LNCaP clone FGC (cell line): ENCODE results near the gene UBE2M.
A peak's percentile ranks its signal among the peaks of the same experiment; 100 is the strongest.
"Not testable (repeated sequence)": the region's sequence is repeated elsewhere in the genome, so short reads cannot be mapped to it uniquely, and the experiment has no call there.

Source experiments
- DNase-seq: peaks from one replicate; pipeline ENCODE4 v3.0.0-alpha.2; 2011; ENCODE audit warnings: low read depth
- H3K4me3 ChIP-seq: 2 replicates; pipeline ENCODE4 v1.5.1; 2011; ENCODE audit warnings: mild to moderate bottlenecking, low read depth, low read length, control low read depth
- TF ChIP-seq, protein P1 (sequence below): IDR thresholded peaks from 2 replicates; pipeline ENCODE4 v1.5.1; 2012; ENCODE audit warnings: mild to moderate bottlenecking; ENCODE audit not compliant: control insufficient read depth, insufficient read depth; ENCODE audit errors: extremely low read depth

Gene UBE2M

DNA sequence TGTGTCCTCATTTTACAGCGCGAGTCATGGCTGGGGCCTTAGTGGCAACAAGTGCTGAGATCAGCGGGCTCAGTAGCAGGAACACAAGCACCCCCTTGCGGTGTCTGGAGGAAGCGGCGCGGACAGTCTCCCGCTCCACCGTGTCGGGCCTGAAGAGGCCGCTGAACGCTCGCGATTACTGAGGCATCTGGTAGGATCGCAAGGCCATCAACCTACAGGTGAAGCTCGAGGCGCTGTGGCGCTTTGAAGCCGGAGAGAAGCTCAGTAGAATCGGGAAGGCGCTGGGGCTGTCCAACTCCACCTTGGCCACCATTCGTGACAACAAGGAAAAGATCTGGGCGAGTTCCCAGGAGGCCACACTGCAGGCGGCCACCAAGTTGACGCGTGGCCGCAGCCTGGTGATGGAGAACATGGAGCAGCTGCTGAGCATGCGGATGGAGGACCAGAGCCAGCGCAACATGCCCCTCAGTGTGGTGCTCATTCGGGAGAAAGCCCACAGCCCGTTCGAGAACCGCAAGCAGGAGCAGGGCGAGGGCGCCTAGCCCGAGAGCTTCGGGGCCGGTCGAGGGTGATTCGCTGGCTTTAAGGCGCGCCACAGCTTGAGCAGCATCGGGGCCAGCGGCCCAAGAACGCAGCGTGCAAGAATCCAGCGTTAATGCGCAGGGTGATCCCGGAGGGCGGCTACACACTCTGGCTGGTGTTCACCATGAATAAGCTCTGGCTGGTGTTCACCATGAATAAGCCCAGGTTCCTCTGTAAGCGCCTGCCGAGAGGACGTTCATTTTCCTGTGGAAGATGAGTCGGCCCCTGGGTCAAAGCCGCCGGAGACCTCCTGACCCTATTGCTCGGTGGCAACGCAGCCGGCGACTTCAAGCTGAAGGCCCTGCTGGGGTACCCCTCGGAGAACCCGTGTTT is 23.1 kb upstream of the UBE2M start:
- TF ChIP-seq, protein P1, sequence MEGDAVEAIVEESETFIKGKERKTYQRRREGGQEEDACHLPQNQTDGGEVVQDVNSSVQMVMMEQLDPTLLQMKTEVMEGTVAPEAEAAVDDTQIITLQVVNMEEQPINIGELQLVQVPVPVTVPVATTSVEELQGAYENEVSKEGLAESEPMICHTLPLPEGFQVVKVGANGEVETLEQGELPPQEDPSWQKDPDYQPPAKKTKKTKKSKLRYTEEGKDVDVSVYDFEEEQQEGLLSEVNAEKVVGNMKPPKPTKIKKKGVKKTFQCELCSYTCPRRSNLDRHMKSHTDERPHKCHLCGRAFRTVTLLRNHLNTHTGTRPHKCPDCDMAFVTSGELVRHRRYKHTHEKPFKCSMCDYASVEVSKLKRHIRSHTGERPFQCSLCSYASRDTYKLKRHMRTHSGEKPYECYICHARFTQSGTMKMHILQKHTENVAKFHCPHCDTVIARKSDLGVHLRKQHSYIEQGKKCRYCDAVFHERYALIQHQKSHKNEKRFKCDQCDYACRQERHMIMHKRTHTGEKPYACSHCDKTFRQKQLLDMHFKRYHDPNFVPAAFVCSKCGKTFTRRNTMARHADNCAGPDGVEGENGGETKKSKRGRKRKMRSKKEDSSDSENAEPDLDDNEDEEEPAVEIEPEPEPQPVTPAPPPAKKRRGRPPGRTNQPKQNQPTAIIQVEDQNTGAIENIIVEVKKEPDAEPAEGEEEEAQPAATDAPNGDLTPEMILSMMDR = peak; percentile 39

DNA sequence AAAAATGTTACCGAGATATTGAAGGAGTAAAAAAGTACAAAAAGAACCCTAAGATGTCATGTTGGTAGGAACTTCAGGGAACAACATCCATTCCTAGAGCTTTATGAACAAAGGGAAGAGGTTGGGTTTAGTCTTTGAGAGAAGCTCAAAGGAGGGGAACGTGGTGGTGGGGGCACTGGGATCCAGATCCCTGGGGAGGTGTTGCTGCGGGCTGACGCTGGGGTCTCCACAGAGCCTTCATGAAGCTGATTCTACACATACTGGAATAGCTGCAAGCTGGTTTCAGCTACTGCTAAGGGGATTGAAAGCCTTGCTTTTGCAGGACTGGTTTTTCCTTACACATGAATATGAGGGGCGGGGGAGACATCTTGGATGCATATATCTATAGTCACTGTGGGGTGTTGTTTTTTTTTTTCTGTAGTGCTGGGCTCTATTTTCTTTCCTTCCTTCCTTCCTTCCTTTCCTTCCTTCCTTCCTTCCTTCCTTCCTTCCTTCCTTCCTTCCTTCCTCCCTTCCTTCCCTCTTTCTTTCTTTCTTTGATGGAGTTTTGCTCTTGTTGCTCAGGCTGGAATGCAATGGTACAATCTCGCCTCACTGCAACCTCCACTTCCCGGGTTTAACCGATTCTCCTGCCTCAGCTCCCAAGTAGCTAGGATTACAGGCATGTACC is 21.2 kb upstream of the UBE2M start:
- no peak for DNase-seq
- no peak overlapping the region for H3K4me3 ChIP-seq
- TF ChIP-seq, protein P1 = no peak

More for the DNA sequence above, 23.1 kb upstream of the UBE2M start:
- H3K4me3 ChIP-seq = no peak overlapping the region
- DNase-seq = no peak

DNA sequence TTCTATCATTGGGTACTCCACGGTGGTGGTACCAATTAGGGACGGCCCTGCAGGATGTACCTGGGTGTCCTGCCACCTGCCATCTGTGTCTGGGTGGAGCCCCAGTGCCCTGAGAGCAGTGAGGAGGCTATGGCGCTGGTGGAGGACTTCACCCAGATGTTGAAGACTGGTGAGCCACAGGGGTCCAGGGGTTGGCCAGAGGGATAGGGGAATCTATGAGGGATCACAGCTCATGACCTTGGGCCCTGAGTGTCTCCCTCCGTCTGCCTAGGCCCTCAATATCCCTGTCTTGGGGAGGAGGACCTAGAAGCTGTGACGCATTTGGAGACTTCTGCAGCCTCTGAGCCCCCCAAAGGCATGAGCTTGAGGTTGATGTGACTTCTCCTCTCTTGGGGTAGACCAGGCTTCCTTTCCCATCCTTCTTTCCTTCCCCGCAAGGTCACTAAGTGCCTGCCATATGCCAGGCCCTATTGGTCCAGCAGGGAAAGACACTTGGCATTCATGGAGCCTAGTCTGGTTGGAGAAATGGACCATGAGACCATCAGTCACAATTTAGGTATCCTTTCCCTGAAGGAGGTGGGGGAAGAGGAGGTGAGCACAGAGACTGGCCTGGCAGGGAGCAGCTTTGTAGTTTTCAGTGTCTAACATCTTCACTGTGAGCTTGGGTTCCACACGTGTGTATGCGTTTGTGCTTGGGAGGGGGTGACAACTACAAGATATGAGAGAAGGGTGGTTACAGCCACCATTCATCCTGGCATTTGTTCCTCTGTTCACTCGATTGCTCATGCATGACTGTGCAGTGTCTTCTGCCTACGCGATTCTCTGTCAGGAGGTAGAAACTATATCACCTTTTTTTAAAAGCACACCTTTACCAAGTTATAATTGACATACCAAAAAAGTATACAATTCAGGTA is 19.9 kb upstream of the UBE2M start:
- DNase-seq = no peak
- TF ChIP-seq, protein P1 = no peak
- no peak overlapping the region for H3K4me3 ChIP-seq

DNA sequence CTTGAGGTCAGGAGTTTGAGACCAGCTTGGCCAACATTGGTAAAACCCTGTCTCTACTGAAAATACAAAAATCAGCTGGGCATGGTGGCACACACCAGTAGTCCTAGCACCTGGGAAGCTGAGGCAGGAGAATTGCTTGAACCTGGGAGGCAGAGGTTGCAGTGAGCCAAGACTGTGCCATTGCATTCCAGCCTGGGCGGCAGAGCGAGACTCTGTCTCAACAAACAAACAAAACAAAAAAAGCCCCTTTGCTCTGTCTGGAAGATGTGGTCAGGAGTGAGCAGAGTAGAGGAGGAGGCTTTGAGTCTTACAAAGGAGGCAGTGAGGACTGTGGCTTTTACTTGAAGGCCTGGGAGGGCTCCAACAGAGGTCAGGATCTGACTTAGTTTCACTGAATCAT is 19.2 kb upstream of the UBE2M start:
- not testable (repeated sequence) for H3K4me3 ChIP-seq, DNase-seq

DNA sequence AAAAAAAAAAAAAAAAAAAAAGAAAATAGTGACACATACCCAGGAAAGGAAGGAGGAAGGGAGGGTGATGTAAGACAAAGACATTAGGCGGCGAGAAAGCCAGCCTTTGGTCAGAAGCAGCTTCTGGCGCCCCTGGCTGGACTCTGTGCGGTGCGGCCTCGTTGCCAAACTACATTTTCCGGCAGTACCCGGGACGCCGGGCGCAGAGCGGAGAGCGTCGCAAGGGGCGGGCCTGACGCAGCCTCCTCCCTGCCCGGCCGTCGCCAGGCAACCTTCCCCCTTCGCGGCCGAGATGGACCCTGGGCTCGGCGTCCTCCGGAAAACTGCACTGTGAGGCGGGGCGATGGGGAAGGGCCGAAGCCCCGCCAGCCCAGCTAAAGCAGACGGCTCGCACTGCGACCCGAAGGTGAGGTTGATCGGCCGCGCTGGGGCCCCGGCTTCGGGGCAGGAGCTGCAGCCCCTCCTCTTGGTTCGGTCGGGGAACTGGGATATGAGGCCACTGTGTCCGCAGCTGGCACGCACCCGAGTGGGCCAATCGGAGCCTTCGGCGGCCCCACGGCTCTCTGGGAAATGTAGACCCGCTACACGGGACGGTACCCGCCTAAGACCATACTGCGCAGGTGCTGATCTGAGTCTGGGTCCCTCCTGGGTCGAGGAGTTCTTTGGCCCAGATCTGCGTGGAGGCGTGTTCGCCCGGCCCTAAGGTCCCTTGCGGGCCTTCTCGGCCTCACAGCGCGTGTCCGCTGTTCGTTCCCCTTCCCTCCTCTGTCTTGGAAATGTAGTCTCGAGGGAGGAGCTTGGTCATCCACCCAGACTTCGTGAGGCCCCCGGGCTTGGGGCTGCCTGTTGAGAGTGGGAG is 17.0 kb upstream of the UBE2M start:
- DNase-seq = peak; percentile 88
- H3K4me3 ChIP-seq = peak overlapping the region; percentile 81
- TF ChIP-seq, protein P1 = no peak

DNA sequence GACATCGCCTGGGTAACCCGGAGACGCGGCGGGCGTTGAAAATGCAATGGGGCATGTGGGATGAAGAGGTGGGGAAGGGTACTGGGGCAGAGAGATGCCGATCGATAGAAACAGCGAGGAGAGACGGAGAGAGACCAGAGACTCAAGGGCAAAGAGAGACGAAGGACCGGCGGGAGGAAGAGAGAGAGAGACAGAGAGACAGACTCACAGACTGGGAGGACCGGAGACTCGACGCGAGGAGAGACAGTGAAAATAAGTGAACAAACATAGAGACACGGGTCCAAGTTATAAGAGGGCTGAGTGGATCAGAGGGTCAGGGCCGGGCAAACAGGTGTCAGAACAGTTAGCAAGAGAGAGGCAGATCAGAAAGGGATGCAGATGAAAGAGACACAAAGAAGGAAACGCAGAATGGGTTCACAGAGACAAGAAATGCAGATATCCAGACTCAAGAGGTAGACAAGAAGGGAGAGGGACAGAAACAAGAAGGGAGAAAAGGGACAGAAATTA is 15.3 kb upstream of the UBE2M start:
- peak overlapping the region; percentile 81 for H3K4me3 ChIP-seq
- no peak for DNase-seq
- TF ChIP-seq, protein P1 = no peak
